GM18502 (cell line): Measurements from ENCODE around the gene DNAI7.

Source experiments
- ATAC-seq: cut with Tn5 transposase; IDR thresholded peaks from one replicate; pipeline ENCODE4 v1.9.1; 2021; ENCODE audit warnings: mild to moderate bottlenecking; ENCODE audit not compliant: unreplicated experiment, poor library complexity

The DNAI7 gene

DNA sequence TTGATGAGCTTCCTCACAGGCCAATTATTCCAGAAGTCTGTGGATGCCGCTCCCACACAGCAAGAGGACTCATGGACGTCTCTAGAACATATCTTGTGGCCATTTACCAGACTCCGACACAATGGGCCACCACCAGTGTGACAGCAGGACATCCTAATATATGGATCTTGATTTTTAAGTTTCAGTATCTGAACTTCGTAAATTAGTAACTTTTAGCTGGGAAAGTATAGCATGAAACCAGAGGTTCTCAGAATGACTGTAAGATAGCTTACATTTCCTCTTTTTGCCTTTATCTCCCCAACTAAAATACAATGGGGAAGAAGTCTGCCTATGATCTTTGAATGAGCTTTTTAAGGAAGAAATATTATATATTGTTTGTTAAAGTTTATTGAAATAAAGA, 87.0 kb downstream of the DNAI7 start:
- ATAC-seq, result peak; percentile 92

DNA sequence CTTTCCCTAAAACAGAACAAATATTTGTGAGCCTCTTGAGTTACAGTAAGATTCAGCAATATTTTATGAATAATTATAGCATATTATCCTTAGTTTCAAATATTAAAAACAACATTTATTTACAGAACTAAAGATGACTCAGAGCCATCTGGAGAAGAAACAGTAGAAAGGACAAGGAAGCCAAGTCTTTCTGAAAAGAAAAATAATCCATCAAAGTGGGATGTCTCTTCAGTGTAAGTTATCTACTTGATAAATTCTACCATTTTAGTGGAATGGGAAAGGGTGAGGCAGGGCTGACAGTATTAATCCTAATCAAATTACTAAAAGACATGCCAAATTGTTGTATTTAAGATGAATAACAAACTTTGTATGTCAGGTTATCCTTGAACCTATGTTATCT, 88.1 kb downstream of the DNAI7 start:
- no peak for ATAC-seq

DNA sequence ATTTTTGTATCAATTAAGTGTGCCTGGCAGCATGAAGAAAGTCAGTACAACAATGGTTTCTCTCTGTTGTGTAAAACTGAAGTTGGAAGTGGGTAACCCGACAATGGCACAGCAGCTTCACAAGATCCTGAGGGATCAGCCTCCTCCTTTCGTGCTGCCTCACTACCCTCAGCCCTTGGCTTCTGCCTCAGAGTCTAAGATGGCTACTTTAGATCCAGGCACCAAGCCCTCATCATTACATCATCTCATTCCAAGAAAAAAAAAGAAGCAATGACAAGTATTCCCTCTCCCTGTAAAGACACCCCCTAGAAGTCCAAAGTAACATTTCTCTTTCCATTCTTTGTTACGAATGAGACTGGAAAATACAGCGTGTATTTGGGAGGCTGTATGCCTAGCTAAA, 92.6 kb downstream of the DNAI7 start:
- no peak for ATAC-seq

DNA sequence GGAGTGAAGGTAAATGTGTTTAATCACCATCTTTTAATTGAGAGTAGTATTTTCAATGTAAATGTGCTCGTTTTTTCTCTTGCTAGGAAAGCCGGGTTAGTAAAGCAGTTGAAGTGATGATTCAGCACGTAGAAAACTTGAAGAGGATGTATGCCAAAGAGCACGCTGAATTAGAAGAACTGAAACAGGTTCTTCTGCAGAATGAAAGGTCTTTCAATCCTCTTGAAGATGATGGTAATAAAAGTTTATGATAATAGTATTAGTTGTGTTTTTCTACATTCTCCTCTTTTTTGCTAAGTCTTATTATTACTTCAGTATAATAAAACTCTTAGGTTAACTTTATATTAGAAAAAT, 93.9 kb downstream of the DNAI7 start:
- peak; percentile 73 for ATAC-seq

DNA sequence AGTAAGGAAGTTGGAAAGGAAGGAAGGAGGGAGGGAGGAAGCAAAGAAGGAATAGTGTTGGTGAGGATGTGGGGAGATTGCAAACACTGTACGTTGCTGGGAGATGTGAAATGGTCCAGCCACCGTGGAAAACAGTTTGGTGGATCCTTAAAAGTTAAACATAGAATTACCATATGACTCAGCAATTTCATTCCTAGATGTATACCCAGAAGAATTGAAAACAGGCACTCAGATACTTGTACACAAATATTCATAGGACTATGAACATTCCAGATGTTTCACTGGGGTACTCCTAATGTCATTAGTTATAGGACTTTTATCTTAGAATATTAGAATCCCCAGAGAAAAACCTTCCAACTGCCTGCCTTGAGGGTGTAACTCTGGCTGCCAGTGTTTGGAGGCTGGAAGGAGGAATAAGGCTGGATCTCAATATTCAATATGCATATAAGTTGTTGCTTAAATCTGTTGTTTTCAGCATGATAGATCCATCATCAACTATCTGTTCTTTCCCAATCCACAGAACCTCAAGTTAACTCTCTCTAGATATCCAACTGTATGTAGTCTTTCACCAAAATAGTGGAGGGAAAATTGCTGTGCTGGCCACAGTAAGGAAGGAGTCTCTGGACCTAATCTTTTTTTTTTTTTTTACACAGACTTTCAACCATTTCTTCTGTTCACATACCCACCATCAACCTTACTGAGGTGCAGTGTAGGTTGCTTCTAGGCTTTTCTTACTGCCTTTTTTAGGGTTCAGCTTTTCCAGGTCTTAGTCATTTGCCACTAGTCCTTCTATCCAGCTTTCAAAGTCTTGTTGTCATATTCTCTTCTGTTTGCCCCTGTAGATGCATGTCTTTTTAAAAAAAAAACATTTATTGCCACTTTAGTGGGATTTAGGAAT, 94.5 kb downstream of the DNAI7 start:
- peak; percentile 44 for ATAC-seq

DNA sequence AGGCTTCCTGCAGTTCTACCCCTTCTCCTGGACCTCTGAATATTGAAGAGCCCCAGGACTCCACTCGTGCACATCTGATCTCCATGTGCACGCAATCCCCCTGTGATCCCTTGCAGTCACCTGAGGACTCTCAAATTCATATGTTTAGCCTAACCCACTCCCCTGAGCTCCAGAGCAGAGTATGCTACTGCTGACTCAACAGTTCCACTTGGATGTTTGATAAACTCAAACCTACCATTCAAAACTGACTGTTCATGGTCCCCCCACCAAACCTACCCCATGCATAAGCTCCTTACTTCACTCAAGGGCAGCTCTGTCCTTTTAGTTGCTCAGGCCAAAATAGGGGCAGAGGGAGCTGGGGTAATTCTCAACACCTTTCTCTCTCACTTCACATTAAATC, 96.0 kb downstream of the DNAI7 start:
- no peak for ATAC-seq

DNA sequence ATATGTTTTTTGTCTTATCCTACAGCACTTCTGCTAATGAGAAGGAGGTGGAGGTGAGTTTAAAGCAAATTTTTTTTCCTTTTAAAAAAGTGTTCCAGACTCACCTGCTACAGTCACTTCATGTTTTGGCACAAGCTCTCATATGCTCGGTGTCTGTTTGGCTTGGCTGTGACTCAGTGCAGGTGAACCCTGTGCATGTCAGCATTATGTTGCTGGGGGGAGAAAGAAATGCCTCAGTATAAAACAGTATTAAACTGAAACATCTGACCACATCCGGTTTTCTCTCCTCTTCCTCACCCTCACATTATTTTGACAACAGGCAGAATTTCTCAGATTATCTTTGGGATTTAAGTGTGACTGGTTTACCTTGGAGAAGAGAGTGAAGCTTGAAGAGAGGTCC, 105.2 kb downstream of the DNAI7 start:
- no peak for ATAC-seq

DNA sequence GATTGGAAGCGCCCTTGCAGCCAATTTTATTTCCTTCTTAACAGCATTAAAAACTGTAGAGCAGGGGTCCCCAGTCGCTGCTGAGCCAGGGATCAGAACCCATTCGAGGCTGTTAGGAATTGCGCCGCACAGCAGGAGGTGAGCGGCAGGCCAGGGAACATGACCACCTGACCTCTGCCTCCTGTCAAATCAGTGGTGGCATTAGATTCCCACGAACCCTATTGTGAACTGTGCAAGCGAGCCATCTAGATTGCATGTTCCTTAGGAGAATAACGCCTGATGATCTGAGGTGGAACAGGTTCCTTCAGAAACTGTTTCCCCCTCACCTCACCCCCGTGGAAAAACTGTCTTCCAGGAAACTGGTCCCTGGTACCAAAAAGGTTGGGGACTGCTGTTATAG, 107.4 kb downstream of the DNAI7 start:
- ATAC-seq, result no peak

DNA sequence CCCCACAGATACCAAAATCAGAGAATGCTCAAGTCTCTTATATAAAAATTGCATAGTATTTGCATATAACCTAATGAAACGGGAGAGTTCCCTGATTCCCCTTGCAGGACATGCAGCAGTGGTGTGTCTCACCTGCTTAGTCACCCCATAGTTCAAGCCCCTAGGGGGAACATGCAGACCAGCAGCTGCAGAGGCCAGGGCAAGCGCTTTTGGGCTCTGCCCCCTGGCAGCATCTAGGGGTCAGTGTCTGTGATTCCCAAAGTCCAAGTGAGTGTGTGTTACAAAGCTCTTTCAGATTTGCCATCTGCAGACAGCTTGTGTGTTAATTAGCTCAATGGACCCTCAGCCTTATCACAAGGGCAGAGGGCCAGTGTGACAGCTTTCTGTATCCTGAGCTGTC, 110.1 kb downstream of the DNAI7 start:
- no peak for ATAC-seq

DNA sequence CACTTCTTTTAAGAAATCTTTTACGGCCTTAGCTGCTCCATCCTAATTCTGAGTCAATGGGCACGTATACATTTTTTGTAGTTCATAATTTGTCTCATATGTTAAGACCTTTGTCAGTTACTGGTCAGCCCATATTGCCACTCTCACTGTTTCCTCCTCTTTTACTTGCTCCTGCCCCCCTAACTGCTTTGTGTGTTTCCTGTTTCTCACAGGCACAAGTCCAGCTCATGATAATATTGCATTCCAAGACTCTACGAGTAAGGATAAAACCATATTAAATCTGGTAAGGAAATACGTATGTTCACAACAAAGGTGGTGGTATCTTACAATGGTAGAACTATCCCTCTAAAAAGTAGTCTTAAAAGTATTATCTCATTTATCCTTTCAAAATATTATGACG, 111.7 kb downstream of the DNAI7 start:
- no peak for ATAC-seq

DNA sequence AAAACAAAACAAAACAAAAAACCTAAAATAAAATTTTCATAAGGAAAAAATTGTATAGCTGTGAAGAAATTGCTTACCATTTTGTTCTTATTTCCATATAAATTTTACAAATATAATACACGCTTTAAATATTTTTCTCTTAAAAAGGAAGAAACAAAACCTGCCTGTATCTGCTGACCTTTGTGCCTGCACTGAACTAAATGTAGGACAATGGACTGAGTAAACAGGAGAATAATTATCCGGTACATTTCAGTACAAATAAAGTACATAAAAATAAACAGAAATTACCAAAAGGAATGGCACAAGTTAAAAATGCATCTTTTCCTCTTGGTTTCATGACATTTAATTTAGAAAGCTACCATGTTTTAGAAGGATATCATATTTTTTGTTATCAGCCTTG, 112.3 kb downstream of the DNAI7 start:
- ATAC-seq, result no peak

DNA sequence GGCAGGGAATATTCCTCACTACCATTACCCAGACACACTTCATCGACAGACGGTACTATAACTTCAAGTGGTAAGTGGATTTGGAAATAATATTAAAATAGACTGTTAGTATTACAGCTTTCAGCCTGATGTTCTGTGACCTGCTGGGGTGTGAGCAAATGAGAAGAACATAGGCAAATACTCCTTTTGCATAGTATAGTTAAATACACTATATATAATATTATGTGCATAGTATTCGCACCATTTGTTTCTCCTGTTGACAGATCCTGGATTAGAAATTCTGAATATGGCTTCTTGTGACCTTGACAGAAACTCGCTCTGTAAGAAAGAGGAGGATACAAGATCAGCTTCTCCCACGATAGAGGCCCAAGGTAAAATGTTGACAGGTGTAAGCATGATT, 115.6 kb downstream of the DNAI7 start:
- no peak for ATAC-seq

DNA sequence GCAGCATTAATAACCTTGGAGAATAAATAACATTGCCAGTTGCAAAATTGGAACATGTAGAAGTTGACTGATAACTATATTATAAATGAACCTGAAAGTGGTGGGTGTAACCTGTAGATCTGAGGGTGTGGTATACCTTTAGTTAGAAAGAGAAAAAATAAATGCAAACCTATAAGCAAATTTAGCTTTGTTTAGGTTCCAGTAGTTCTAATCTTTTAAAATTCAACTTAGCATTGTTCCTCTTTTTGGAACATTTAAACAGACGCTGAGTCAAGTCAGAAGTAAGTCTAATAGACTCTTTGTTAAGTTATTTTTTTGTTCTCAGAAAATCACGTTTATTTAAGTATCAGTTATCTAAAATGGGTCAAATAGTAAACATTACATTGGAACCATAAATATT, 120.0 kb downstream of the DNAI7 start:
- ATAC-seq, result peak; percentile 77

DNA sequence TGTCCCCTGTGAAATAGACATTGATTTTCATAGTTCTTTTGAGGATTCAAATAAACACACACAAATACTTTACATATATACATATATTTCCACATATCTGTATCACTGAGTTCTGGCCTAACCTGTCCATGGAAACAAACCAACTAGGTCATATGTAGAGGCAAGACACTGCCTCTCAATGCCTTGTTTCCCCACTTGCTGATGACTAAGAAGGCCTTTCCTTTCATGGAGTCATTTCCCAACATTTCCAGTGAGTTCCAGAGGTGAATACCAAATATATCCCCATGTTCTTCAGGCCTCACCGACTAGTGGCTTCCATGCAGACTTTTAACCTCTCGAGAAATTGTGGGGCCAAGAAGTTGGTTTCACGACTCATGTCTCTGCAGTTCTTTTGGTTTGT, 120.8 kb downstream of the DNAI7 start:
- no peak for ATAC-seq

DNA sequence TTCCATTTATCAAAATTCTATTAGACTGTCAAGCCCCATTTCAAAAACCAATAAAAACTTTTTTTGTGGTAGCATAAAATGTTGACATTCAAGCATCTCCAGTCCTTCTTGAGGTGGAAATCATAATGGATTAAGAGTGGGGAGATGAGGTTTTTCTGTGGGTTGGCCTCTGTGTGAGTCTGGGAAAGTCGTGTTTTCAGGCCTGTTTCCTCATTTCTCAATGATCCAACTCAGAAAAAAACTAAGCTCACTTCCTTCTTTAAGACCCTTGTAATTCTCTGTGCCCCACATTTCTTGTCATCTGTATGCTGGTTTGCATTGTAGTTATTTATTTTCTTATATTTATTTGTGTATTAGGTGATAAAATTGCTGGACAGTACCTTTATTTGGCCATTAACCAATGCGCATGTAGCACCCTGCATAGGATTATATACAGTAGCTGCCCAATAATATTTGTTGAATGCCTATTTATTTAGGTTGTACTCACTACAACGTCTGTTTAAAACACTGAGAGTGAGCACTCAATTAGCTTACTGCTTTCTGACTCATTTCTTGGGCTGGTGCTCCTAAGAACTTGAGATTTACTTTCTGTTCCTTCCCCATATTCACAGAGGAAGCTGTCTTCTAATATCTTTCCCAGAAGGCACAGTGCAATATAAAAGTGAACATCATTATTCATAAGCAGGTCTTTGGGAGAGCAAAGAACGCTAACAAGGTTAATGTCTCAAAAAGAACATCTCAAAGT, 121.9 kb downstream of the DNAI7 start:
- no peak for ATAC-seq

DNA sequence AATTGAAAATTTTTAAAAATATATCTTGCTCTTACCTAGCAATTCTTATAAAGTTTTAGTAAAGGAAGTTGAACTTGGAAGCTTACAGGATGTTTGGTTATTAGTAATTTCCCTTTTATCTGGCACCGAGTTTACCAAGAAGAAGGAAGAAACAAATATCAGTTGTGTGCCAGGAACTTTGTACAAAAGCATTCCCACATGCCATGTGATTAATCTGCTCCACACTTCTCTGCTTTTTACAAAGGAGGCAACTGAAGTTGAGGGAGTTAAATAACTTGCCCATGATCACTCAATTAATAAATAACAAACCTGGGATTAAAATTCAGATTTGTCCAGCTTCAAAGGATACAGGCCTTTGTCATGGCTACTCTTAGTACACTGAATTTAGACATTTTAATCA, 123.6 kb downstream of the DNAI7 start:
- ATAC-seq, result no peak

DNA sequence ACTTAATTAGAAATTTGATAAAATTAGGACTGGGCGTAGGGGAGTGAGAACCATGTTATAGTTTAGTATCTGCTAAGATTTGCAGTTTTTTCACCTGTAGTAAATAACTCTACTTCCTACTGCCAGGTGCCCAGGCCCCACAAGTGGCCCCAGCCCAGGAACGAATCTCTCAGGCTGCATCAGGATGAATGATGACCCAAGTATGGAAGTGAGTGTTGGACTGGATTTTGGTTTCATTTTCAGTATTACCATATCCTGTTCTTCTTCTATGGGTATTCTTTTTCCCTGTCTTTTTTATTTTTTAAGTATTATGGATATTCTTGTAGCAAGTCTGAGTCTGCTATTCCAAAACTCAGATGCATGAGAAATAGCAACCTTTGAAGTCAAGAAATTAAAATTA, 125.7 kb downstream of the DNAI7 start:
- ATAC-seq, result no peak

DNA sequence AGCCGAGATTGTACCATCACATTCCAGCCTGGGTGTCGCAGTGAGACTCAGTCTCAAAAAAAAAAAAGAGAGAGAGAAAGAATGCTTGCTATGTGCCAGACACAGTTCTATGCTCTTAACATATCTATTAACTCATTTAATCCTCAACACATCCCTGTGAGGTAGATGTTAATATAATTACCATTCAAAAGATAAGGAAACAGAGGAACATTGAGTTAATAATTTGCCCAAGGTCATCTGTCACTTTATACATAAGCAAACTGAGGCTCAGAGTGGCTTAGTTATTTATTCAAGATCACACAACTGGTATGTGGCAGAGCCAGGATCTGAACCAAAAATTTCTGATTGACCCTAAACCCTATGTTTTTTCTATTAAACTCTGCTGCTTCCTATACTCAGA, 129.9 kb downstream of the DNAI7 start:
- no peak for ATAC-seq

DNA sequence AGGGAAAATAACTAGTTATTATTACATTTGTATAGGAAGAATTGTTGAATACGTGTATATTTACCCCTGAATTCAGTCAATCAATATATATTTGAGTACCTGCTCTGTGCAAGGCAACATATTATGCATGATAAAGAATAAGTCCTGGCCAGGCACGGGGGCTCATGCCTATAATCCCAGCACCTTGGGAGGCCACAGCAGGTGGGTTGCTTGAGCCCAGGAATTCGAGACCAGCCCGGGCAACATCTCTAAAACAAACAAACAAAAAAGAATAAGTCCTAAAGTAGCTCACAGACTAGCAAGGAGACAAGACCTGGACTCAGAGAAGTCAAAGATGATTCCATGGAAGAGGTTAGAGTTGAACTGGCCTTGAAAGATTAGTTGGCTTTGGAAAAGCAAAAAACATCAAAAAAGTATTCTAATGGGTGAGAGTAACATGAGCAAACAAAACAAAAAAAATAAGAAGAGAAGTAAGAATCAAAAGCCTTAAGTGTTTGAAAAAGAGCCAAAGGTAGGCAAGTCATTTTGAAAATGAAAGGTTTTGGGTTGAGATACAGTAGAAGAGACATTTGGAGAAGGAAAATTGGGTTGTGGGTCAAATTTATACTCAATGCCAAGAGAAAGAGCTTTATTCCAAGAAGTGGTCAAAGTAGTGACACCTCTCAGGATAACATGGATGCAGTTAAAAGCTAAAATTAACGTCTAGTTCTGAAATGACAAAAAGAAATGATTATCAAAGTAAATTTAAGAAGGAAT, 130.9 kb downstream of the DNAI7 start:
- no peak for ATAC-seq

DNA sequence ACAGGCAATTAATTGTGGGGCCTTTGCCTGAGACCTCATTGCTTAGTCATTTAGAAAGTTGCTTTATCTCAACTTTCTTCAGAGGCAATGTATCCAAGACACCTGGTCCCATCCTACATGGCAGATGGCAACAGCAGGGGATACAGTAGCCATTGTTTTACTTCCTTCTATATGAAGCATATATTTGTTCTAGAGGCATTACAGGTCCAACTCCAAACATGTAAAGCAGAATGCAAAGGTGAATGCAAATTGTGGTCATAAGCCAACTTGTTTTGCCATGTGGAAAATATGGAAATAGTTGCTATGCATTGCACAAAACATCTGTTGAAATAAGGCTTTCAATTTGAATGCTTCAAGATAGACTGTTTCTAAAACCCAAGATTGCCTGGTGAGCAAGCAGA, 136.3 kb downstream of the DNAI7 start:
- peak; percentile 54 for ATAC-seq
